ENCODE data around the gene MEGF11. TPM values are rescaled to one million over a fixed set of nuclear protein-coding genes. Genes with fewer than 3 reads are reported as not detected.

The MEGF11 gene
- total RNA-seq, 6 experiments from 2014 or later: not detected

GRCh38 chr15:66224946-66225345 lies 28.6 kb downstream of the MEGF11 start:
- intact Hi-C loops (cut with DNase I): no loop called here
- no peaks in the 10 kb centered on the region for H3K4me1 ChIP-seq
- ATAC-seq (peak in 1 of 4 donors; percentile 32), DNase-seq (no peak)
- no peaks in the 10 kb centered on the region for H3K9me3 ChIP-seq
- TF ChIP-seq CTCF (IDR thresholded peaks at IDR 0.05): no peak
- TF ChIP-seq POLR2A (IDR thresholded peaks at IDR 0.05): no peak
- H3K27ac ChIP-seq: no peak overlapping the region
- no peak overlapping the region for H3K4me3 ChIP-seq
- no peaks in the 10 kb centered on the region for H3K27me3 ChIP-seq
- 71% methylated on average over 5 of the region's 6 CpGs for WGBS (ENCODE audit: insufficient coverage, low coverage, low lambda C conversion rate, missing lambda C conversion rate)
- no peaks in the 10 kb centered on the region for H3K36me3 ChIP-seq

GRCh38 chr15:66222273-66223198 lies 31.0 kb downstream of the MEGF11 start:
- no peak for DNase-seq
- H3K27ac ChIP-seq: no peak overlapping the region
- TF ChIP-seq POLR2A (IDR thresholded peaks at IDR 0.05) (no peak), CTCF (IDR thresholded peaks at IDR 0.05) (no peak)
- H3K27me3 ChIP-seq: no peaks in the 10 kb centered on the region
- WGBS (ENCODE audit: insufficient coverage, low coverage, low lambda C conversion rate, missing lambda C conversion rate): 51% methylated on average over 10 of the region's 11 CpGs
- H3K36me3 ChIP-seq: no peaks in the 10 kb centered on the region
- no peaks in the 10 kb centered on the region for H3K9me3 ChIP-seq
- H3K4me3 ChIP-seq: no peak overlapping the region
- no peaks in the 10 kb centered on the region for H3K4me1 ChIP-seq
- no peak for ATAC-seq
- intact Hi-C loops (cut with DNase I): no loop called here

GRCh38 chr15:66221126-66221525 lies 32.4 kb downstream of the MEGF11 start:
- intact Hi-C loops (cut with DNase I): no loop called here
- ATAC-seq (peak in 1 of 4 donors; percentile 31), DNase-seq (no peak)
- 34% methylated on average over 3 of the region's 9 CpGs for WGBS (ENCODE audit: insufficient coverage, low coverage, low lambda C conversion rate, missing lambda C conversion rate)
- H3K27me3 ChIP-seq: no peaks in the 10 kb centered on the region
- TF ChIP-seq CTCF (IDR thresholded peaks at IDR 0.05) (no peak), POLR2A (IDR thresholded peaks at IDR 0.05) (no peak)
- no peaks in the 10 kb centered on the region for H3K36me3 ChIP-seq
- no peak overlapping the region for H3K27ac ChIP-seq
- no peaks in the 10 kb centered on the region for H3K4me1 ChIP-seq
- H3K9me3 ChIP-seq: no peaks in the 10 kb centered on the region
- no peak overlapping the region for H3K4me3 ChIP-seq

GRCh38 chr15:66220601-66221000 lies 32.9 kb downstream of the MEGF11 start:
- H3K9me3 ChIP-seq: no peaks in the 10 kb centered on the region
- no peak overlapping the region for H3K27ac ChIP-seq
- no peak for ATAC-seq
- no peak overlapping the region for H3K4me3 ChIP-seq
- no peak for DNase-seq
- H3K27me3 ChIP-seq: no peaks in the 10 kb centered on the region
- no peaks in the 10 kb centered on the region for H3K36me3 ChIP-seq
- TF ChIP-seq CTCF (IDR thresholded peaks at IDR 0.05) (no peak), POLR2A (IDR thresholded peaks at IDR 0.05) (no peak)
- intact Hi-C loops (cut with DNase I): no loop called here
- WGBS (ENCODE audit: insufficient coverage, low coverage, low lambda C conversion rate, missing lambda C conversion rate): 64% methylated on average over 4 of the region's 6 CpGs
- no peaks in the 10 kb centered on the region for H3K4me1 ChIP-seq

Data from right lobe of liver (tissue), 6 donors.